ENCODE results near the gene DENND1B.

The DENND1B gene

GRCh38 chr1:197775282-197776262 is at the start of gene DENND1B:
TSS of gene DENND1B (minus strand) at chr1:197775480. CDS start at chr1:197775155, 325 bp downstream.
- DNase-seq, result peak; percentile 76

GRCh38 chr1:197814306-197814705 is 39.0 kb upstream of the DENND1B start:
- DNase-seq, result no peak

GRCh38 chr1:197813741-197814140 is 38.5 kb upstream of the DENND1B start:
- no peak for DNase-seq

- DNase-seq, result no peak
Measured at GRCh38 chr1:197811769-197812168, 36.5 kb upstream of the DENND1B start.

- no peak for DNase-seq
Measured at GRCh38 chr1:197810812-197811211, 35.5 kb upstream of the DENND1B start.

GRCh38 chr1:197808880-197809279 is 33.6 kb upstream of the DENND1B start:
- DNase-seq, result no peak

- DNase-seq, result no peak
Measured at GRCh38 chr1:197807739-197808453, 32.6 kb upstream of the DENND1B start.

GRCh38 chr1:197807216-197807615 is 31.9 kb upstream of the DENND1B start:
- no peak for DNase-seq

- no peak for DNase-seq
Measured at GRCh38 chr1:197806718-197807117, 31.4 kb upstream of the DENND1B start.

GRCh38 chr1:197801684-197802083 is 26.4 kb upstream of the DENND1B start:
- DNase-seq, result no peak

GRCh38 chr1:197801111-197801482 is 25.8 kb upstream of the DENND1B start:
- no peak for DNase-seq

- no peak for DNase-seq
Measured at GRCh38 chr1:197800379-197801110, 25.3 kb upstream of the DENND1B start.

GRCh38 chr1:197799271-197799670 is 24.0 kb upstream of the DENND1B start:
- no peak for DNase-seq

- DNase-seq, result no peak
Measured at GRCh38 chr1:197798492-197798891, 23.2 kb upstream of the DENND1B start.

GRCh38 chr1:197797010-197797409 is 21.7 kb upstream of the DENND1B start:
- DNase-seq, result no peak

GRCh38 chr1:197788741-197789739 is 13.8 kb upstream of the DENND1B start:
- no peak for DNase-seq

- DNase-seq, result no peak
Measured at GRCh38 chr1:197787623-197788536, 12.6 kb upstream of the DENND1B start.

- no peak for DNase-seq
Measured at GRCh38 chr1:197787056-197787455, 11.8 kb upstream of the DENND1B start.

- no peak for DNase-seq
Measured at GRCh38 chr1:197786280-197786679, 11.0 kb upstream of the DENND1B start.

- DNase-seq, result no peak
Measured at GRCh38 chr1:197783510-197783948, 8.2 kb upstream of the DENND1B start.
